Measurements from ENCODE around the gene LTBP3. TPM values are rescaled to one million over a fixed set of nuclear protein-coding genes. Genes with fewer than 3 reads are reported as not detected.

The LTBP3 gene
- total and polyA plus RNA-seq, 9 of the 15 experiments (the other 6 are each of a cell fraction or from before 2014, with no cell fraction given) = 0.06 to 20.5 (median 4.8) TPM

DNA sequence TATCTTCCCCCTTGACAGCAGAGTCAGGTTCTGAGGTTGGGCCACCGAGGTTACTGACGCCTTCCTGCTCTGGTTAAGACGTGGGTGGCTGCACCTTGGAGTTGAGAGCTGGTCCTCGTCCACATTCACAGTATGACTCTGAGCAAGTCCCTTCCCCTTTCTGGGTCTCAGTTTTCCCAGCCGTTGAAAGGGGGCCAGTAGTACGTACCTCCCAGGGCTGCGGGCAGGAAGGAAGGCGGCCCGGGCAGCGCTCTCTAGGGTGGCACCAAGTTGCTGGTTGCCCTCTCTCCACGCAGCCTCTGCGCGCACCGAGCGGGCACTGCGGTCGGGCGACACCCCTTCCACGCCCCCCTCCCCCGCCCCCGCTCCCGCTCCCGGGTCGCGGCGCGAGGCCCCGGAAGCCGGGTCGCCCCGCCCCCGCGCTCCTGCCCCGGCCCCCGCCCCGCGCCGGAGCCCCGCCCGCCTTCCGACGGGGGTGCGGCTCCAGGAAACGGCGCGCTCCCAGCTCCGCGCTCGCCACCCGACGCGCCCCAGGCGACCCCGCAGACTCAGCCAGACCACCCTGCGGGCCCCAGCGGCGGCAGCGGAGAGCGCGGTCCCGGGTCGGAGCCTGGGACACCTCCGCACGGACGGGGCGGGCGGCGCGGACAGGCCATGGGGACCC, 17.5 kb upstream of the LTBP3 start, which contains the start of gene EHBP1L1 (continued):
- TF ChIP-seq, protein P1, sequence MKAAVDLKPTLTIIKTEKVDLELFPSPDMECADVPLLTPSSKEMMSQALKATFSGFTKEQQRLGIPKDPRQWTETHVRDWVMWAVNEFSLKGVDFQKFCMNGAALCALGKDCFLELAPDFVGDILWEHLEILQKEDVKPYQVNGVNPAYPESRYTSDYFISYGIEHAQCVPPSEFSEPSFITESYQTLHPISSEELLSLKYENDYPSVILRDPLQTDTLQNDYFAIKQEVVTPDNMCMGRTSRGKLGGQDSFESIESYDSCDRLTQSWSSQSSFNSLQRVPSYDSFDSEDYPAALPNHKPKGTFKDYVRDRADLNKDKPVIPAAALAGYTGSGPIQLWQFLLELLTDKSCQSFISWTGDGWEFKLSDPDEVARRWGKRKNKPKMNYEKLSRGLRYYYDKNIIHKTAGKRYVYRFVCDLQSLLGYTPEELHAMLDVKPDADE (conservative IDR thresholded peaks at IDR 0.05; ENCODE audit: control insufficient read depth, low read depth, low read length) = no peak; the same call in 1 of the 2 replicates
- TF ChIP-seq PCBP1 (IDR thresholded peaks at IDR 0.05; ENCODE audit: low read depth, low read length, poor library complexity, severe bottlenecking) (no peak), ARHGAP35 (IDR thresholded peaks at IDR 0.05; ENCODE audit: partially characterized antibody) (no peak), SOX6 (IDR thresholded peaks at IDR 0.05) (no peak), POLR2G (IDR thresholded peaks at IDR 0.05; ENCODE audit: low read depth, low read length) (peak; percentile 76; the same call in 1 of the 2 replicates), TBL1XR1 (IDR thresholded peaks at IDR 0.05; ENCODE audit: low read length in 2 of 2) (no peak), ZNF174 (CRISPR knock-in tag; IDR thresholded peaks at IDR 0.05) (no peak), TCF7L2 (IDR thresholded peaks at IDR 0.05; ENCODE audit: low read depth, low read length) (no peak), HNRNPLL (IDR thresholded peaks at IDR 0.05; ENCODE audit: low read depth, low read length, poor library complexity, severe bottlenecking) (no peak), ZBTB1 (CRISPR knock-in tag; IDR thresholded peaks at IDR 0.05; ENCODE audit: borderline replicate concordance, low read depth) (peak; percentile 37; the same call in 1 of the 2 replicates), MTA3 (IDR thresholded peaks at IDR 0.05; ENCODE audit: borderline replicate concordance) (peak; percentile 9; the same call in 1 of the 2 replicates), RB1 (IDR thresholded peaks at IDR 0.05; ENCODE audit: low read depth) (peak; percentile 78), ZNF143 (CRISPR knock-in tag; IDR thresholded peaks at IDR 0.05) (no peak; the same call in 1 of the 2 replicates), NCOA4 (IDR thresholded peaks at IDR 0.05; ENCODE audit: partially characterized antibody) (no peak), TFAM (CRISPR knock-in tag; conservative IDR thresholded peaks at IDR 0.05) (no peak), LARP7 (IDR thresholded peaks at IDR 0.05) (no peak), NCOA6 (IDR thresholded peaks at IDR 0.05) (no peak), FOXK2 (conservative IDR thresholded peaks at IDR 0.05 in 1 of 2, IDR thresholded peaks at IDR 0.05 in 1 of 2; ENCODE audit: low read depth in 2 of 2) (no peak)
- TF ChIP-seq, protein P2, sequence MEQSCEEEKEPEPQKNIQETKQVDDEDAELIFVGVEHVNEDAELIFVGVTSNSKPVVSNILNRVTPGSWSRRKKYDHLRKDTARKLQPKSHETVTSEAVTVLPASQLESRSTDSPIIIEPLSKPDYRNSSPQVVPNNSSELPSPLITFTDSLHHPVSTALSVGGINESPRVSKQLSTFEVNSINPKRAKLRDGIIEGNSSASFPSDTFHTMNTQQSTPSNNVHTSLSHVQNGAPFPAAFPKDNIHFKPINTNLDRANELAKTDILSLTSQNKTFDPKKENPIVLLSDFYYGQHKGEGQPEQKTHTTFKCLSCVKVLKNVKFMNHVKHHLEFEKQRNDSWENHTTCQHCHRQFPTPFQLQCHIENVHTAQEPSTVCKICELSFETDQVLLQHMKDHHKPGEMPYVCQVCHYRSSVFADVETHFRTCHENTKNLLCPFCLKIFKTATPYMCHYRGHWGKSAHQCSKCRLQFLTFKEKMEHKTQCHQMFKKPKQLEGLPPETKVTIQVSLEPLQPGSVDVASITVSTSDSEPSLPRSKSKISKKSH (CRISPR knock-in tag; IDR thresholded peaks at IDR 0.05) = no peak
- TF ChIP-seq, protein P3, sequence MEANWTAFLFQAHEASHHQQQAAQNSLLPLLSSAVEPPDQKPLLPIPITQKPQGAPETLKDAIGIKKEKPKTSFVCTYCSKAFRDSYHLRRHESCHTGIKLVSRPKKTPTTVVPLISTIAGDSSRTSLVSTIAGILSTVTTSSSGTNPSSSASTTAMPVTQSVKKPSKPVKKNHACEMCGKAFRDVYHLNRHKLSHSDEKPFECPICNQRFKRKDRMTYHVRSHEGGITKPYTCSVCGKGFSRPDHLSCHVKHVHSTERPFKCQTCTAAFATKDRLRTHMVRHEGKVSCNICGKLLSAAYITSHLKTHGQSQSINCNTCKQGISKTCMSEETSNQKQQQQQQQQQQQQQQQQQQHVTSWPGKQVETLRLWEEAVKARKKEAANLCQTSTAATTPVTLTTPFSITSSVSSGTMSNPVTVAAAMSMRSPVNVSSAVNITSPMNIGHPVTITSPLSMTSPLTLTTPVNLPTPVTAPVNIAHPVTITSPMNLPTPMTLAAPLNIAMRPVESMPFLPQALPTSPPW (CRISPR knock-in tag; IDR thresholded peaks at IDR 0.05) = peak; percentile 95
- TF ChIP-seq, protein P4, sequence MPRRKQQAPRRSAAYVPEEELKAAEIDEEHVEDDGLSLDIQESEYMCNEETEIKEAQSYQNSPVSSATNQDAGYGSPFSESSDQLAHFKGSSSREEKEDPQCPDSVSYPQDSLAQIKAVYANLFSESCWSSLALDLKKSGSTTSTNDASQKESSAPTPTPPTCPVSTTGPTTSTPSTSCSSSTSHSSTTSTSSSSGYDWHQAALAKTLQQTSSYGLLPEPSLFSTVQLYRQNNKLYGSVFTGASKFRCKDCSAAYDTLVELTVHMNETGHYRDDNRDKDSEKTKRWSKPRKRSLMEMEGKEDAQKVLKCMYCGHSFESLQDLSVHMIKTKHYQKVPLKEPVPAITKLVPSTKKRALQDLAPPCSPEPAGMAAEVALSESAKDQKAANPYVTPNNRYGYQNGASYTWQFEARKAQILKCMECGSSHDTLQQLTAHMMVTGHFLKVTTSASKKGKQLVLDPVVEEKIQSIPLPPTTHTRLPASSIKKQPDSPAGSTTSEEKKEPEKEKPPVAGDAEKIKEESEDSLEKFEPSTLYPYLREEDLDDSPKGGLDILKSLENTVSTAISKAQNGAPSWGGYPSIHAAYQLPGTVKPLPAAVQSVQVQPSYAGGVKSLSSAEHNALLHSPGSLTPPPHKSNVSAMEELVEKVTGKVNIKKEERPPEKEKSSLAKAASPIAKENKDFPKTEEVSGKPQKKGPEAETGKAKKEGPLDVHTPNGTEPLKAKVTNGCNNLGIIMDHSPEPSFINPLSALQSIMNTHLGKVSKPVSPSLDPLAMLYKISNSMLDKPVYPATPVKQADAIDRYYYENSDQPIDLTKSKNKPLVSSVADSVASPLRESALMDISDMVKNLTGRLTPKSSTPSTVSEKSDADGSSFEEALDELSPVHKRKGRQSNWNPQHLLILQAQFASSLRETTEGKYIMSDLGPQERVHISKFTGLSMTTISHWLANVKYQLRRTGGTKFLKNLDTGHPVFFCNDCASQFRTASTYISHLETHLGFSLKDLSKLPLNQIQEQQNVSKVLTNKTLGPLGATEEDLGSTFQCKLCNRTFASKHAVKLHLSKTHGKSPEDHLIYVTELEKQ (CRISPR knock-in tag; IDR thresholded peaks at IDR 0.05) = no peak
